ENCODE data around the gene FAM120A. TPM values are rescaled to one million over a fixed set of nuclear protein-coding genes. Genes with fewer than 3 reads are reported as not detected.

Gene FAM120A
- total RNA-seq, 4 donors from 2014 or later: 67.5 to 108 (median 89.8) TPM

DNA sequence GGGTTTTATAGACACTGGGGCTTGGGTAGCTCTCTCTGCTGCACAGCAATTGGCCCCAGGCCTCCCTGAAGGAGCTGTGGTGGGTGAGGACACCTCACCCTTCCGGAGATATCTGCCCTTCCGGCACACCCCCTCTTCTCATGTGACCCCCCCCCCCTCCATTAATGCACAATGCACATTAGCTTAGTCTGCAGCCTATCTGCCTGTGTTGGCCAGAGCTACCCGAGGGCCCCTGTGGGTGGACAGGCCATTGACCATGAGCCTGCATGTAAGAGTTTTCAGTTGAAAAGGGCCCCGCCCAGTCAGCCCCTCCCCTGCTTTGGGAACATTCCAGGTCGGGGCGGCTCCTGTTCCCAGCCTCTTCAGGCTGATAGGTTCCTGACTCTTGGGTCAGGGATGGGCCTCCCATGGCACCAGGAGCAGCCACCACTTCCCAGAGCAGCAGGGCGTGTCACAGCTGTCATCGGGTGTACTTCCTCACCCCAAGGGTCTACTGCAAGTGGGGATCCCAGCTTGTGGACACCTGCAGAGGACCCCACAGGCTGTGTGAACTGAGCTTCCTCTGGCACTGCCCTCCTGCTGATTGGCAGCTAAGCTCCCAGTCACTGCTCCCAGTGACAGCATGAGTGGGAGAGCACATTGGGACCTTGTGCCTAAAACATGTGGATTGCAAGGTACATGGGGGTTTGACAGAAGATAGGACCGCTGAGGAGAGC lies 142.7 kb downstream of the FAM120A start:
- WGBS: 33% methylated on average over 3 of the region's 9 CpGs
- Histone ChIP-seq H3K27ac (no peak overlapping the region), H3K4me1 (peaks cover 61% of the 10 kb centered on the region), H3K36me3 (no peaks in the 10 kb centered on the region), H3K4me3 (no peak overlapping the region), H3K9me3 (no peaks in the 10 kb centered on the region), H3K27me3 (no peaks in the 10 kb centered on the region)
- DNase-seq (ENCODE audit: low spot score in 2 of 2): peak; percentile 66 to 74
- TF ChIP-seq, protein P1, sequence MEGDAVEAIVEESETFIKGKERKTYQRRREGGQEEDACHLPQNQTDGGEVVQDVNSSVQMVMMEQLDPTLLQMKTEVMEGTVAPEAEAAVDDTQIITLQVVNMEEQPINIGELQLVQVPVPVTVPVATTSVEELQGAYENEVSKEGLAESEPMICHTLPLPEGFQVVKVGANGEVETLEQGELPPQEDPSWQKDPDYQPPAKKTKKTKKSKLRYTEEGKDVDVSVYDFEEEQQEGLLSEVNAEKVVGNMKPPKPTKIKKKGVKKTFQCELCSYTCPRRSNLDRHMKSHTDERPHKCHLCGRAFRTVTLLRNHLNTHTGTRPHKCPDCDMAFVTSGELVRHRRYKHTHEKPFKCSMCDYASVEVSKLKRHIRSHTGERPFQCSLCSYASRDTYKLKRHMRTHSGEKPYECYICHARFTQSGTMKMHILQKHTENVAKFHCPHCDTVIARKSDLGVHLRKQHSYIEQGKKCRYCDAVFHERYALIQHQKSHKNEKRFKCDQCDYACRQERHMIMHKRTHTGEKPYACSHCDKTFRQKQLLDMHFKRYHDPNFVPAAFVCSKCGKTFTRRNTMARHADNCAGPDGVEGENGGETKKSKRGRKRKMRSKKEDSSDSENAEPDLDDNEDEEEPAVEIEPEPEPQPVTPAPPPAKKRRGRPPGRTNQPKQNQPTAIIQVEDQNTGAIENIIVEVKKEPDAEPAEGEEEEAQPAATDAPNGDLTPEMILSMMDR (IDR thresholded peaks at IDR 0.05): no peak
- no peak for TF ChIP-seq EP300 (IDR thresholded peaks at IDR 0.05)
- no peak for TF ChIP-seq POLR2A (IDR thresholded peaks at IDR 0.05)
- TF ChIP-seq POLR2AphosphoS5 (IDR thresholded peaks at IDR 0.05): no peak

DNA sequence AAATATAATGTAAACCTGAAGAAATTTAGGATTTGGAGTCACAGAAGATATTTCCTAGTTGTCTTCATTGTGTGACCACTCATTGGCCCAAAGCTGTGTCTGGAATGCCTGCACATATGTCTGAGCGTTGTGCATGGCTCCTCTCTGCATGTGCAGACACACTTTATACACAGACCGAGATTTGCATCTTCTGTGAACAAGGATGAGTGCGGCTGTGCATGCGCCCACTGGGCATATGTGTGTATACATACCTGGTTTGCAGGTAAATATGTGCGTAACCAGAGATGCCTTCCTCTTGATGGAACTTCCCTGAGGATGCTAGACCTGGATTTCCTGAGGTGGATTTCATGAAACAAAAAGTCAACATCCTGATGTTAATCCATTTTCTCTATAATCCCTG lies 144.0 kb downstream of the FAM120A start:
- Histone ChIP-seq H3K9me3 (no peaks in the 10 kb centered on the region), H3K4me3 (no peak overlapping the region), H3K4me1 (peaks cover 62% of the 10 kb centered on the region), H3K27me3 (no peaks in the 10 kb centered on the region), H3K27ac (no peak overlapping the region), H3K36me3 (no peaks in the 10 kb centered on the region)
- TF ChIP-seq, protein P1 (IDR thresholded peaks at IDR 0.05): no peak
- TF ChIP-seq EP300 (IDR thresholded peaks at IDR 0.05) (no peak), POLR2AphosphoS5 (IDR thresholded peaks at IDR 0.05) (no peak), POLR2A (IDR thresholded peaks at IDR 0.05) (no peak)
- DNase-seq (ENCODE audit: low spot score in 2 of 2): peak; percentile 26 to 28
- 94% methylated on average over 5 of the region's 5 CpGs for WGBS

DNA sequence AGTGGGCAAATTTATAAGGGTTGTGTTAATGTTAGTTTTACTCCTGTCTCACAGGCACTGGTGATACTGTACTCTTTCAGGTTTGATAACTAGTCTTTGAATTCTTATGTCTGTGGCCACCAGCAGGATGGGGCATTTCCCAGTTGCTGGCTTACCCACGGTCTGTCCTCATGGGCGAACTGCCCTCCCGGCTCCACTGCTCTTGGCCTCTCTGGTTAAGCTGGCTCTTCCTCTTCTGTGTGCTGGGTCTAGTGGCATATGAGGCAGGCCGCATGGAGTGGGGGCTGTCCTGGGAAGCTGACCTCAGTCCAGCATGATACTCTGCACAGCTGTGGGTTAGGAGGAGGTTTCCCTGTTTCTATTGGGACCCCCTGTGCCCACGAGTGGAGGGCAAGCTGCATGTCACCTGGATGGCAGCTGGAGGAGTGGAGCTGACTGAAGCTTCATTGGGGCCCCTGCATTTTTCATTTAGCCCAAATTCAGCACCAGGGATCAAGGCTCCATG lies 144.4 kb downstream of the FAM120A start:
- no peak overlapping the region for H3K4me3 ChIP-seq
- peak; percentile 40 to 61 for DNase-seq (ENCODE audit: low spot score in 2 of 2)
- no peaks in the 10 kb centered on the region for H3K9me3 ChIP-seq
- peaks cover 63% of the 10 kb centered on the region for H3K4me1 ChIP-seq
- no peaks in the 10 kb centered on the region for H3K36me3 ChIP-seq
- TF ChIP-seq EP300 (IDR thresholded peaks at IDR 0.05) (no peak), POLR2AphosphoS5 (IDR thresholded peaks at IDR 0.05) (no peak), POLR2A (IDR thresholded peaks at IDR 0.05) (no peak)
- TF ChIP-seq, protein P1 (IDR thresholded peaks at IDR 0.05): no peak
- 73% methylated on average over 5 of the region's 5 CpGs for WGBS
- no peaks in the 10 kb centered on the region for H3K27me3 ChIP-seq
- no peak overlapping the region for H3K27ac ChIP-seq

DNA sequence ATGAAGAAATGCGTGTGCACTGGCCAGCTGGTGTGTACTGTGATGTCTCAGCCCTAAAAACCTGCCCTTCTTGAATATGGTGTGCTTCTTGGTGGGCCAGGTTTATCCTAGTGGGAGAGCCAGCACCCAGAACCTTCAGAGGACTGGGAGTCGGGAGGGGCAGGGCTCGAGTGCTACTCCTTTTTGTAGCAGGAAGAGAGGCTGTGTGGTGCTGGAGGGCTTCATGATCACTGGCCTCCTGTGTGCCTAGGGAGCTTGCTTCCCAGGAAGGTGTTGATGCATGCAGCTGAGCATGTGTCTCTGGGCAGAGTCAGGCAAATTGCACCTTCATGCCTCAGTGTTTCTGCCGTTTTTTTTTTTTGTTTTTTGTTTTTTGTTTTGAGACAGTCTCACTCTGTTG lies 144.9 kb downstream of the FAM120A start:
- Histone ChIP-seq H3K27ac (no peak overlapping the region), H3K27me3 (no peaks in the 10 kb centered on the region), H3K36me3 (no peaks in the 10 kb centered on the region), H3K4me3 (no peak overlapping the region), H3K4me1 (peaks cover 63% of the 10 kb centered on the region), H3K9me3 (no peaks in the 10 kb centered on the region)
- 55% methylated on average over 4 of the region's 4 CpGs for WGBS
- TF ChIP-seq POLR2AphosphoS5 (IDR thresholded peaks at IDR 0.05) (no peak), POLR2A (IDR thresholded peaks at IDR 0.05) (no peak), EP300 (IDR thresholded peaks at IDR 0.05) (no peak)
- TF ChIP-seq, protein P1 (IDR thresholded peaks at IDR 0.05): no peak
- peak; percentile 29 to 56 for DNase-seq (ENCODE audit: low spot score in 2 of 2)

DNA sequence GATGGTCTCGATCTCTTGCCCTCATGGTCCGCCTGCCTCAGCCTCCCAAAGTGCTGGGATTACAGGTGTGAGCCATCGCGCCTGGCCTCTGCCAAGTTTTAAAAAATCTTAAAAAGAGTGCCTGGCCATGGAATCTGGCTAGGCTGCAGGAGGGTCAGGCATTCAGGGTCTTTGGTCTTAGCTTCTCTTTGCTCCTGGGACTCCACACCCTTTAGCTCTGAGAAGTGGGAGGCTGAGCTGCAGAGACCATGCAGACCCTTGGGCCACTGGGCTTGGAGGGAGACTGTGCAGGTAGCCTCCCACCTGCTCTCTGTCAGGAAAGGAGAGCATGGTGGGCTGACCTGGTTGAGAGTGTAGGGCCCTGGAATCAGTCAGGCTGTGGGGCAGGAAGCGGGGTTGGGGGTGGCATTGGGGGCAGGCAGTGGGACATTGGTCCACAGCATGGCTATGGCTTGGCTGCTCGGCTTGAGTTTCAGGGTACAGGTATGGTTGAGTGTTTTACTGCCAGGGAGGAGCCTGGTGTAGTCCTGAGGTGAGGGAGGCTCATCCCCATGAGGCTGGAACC lies 145.7 kb downstream of the FAM120A start:
- Histone ChIP-seq H3K4me1 (peaks cover 56% of the 10 kb centered on the region), H3K27me3 (no peaks in the 10 kb centered on the region), H3K9me3 (no peaks in the 10 kb centered on the region), H3K36me3 (no peaks in the 10 kb centered on the region), H3K4me3 (no peak overlapping the region), H3K27ac (no peak overlapping the region)
- DNase-seq (ENCODE audit: low spot score in 2 of 2): peak; percentile 49 to 53
- TF ChIP-seq POLR2AphosphoS5 (IDR thresholded peaks at IDR 0.05) (no peak), POLR2A (IDR thresholded peaks at IDR 0.05) (no peak), EP300 (IDR thresholded peaks at IDR 0.05) (no peak)
- TF ChIP-seq, protein P1 (IDR thresholded peaks at IDR 0.05): no peak
- 98% methylated on average over 6 of the region's 6 CpGs for WGBS
